Esophagus muscularis mucosa (tissue), 4 donors: Measurements from ENCODE around the gene CIDEB. TPM values are rescaled to one million over a fixed set of nuclear protein-coding genes. Genes with fewer than 3 reads are reported as not detected.
A peak's percentile ranks its signal among the peaks of the same experiment; 100 is the strongest.

ENCODE experiments used
- DNase-seq: peaks from one replicate; pipeline ENCODE4 v3.0.0-alpha.2; 2017; ENCODE audit errors: extremely low spot score
- H3K27ac ChIP-seq, 4 donors: fragments of 200-600 bp; sonication (generic); replicated peaks in 1 of 4; 1 replicate in 3 of 4; 2 replicates in 1 of 4; pipeline ENCODE4 v1.5.1; 2016 to 2019; ENCODE audit warnings: mild to moderate bottlenecking in 1 of 4
- H3K27me3 ChIP-seq, 4 donors: fragments of 200-600 bp; sonication (generic); one replicate each; pipeline versions ENCODE4 v1.5.1 to v1.6.0; 2016 to 2019
- H3K36me3 ChIP-seq, 4 donors: fragments of 200-600 bp; sonication (generic); one replicate each; pipeline ENCODE4 v1.5.1; 2016 to 2019
- H3K4me1 ChIP-seq, 4 donors: fragments of 200-600 bp; sonication (generic); one replicate each; pipeline ENCODE4 v1.5.1; 2016 to 2019
- H3K4me3 ChIP-seq, 4 donors: fragments of 200-600 bp; sonication (generic); 1 replicate in 2 of 4; 2 replicates in 2 of 4; pipeline ENCODE4 v1.5.1; 2016 to 2019; ENCODE audit warnings: mild to moderate bottlenecking in 4 of 4, moderate library complexity in 1 of 4
- H3K9me3 ChIP-seq, 4 donors: fragments of 200-600 bp; sonication (generic); 1 replicate in 3 of 4; 2 replicates in 1 of 4; pipeline ENCODE4 v1.5.1; 2016 to 2019
- EP300 ChIP-seq: sonication (generic); formaldehyde crosslinking; IDR thresholded peaks from one replicate; pipeline ENCODE4 v1.6.1; 2017; ENCODE audit warnings: antibody characterized with exemption
- POLR2A ChIP-seq: fragments of 450-650 bp; IDR thresholded peaks from one replicate; pipeline ENCODE4 v1.6.1; 2017; ENCODE audit warnings: antibody characterized with exemption, moderate library complexity, mild to moderate bottlenecking, low read depth
- POLR2AphosphoS5 ChIP-seq, 2 donors: sonication (generic); formaldehyde crosslinking; IDR thresholded peaks; one replicate each; pipeline ENCODE4 v1.6.1; 2017; ENCODE audit warnings: antibody characterized with exemption in 2 of 2
- WGBS: methylation state at CpG from one replicate; pipeline ENCODE4 v1.1.5; 2018; 5-methylcytosine and 5-hydroxymethylcytosine counted together
- intact Hi-C: fragments of 100-400 bp; cut with DNase I; formaldehyde crosslinking; loops from one replicate; pipeline ENCODE4 v1.15.1; 2023
- total RNA-seq, 4 donors: library from RNA; depleted of rRNA; stranded (reverse); fragments of >200 nt; gene quantifications; one replicate each; pipeline versions ENCODE4 v1.1.0 to v1.2.1, GENCODE V29; 2016
- TF ChIP-seq, protein P1 (sequence below), 3 experiments: fragments of 200-600 bp in 2 of 3; fragments of 450-650 bp in 1 of 3; sonication (generic) in 2 of 3; IDR thresholded peaks; one replicate each; pipeline ENCODE4 v1.5.1; 2017 to 2019; ENCODE audit warnings: antibody characterized with exemption in 3 of 3, mild to moderate bottlenecking in 2 of 3, moderate library complexity in 1 of 3

CIDEB gene
- total RNA-seq, 4 donors from 2014 or later: 6.6 to 12.5 (median 8.1) TPM

DNA sequence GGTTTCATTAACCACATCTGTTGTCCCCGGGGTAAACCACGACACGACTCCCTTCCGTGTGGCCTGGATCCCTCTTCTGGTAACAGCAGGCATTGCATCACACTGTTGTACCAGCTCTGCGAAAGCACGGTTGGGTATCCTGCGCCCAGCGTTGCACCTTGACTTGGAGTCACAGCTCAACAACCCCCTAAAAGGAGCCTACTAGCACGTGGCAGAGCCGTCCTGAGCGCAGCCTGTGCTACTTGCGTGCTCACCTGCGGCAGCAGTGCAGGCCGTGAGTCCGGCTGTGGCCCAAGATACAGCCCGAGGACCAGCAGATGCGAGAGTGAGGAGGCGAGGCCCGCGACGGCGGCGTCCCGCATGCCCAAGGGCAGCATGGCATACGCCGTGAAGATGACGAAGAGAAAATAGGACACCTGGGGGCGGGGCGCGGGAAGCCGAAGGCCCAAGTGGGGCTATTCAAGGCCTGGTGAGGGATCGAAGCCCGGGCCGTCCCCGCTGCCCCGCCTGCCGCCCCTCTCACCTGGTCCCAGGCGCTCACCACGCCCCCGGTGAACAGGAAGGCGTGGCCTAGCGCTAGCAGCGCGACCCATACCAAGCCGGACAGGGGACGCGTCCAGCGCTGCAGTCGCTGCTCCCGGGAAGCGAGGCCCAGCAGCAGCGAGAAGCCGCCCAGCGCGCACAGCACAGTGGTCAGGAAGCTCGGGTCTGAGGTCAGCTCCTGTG is 24.7 kb upstream of the CIDEB start:
- no peak overlapping the region for H3K27ac ChIP-seq
- peaks cover 0 to 36% (median 0%) of the 10 kb centered on the region in 4 donors for H3K36me3 ChIP-seq
- TF ChIP-seq, protein P1, sequence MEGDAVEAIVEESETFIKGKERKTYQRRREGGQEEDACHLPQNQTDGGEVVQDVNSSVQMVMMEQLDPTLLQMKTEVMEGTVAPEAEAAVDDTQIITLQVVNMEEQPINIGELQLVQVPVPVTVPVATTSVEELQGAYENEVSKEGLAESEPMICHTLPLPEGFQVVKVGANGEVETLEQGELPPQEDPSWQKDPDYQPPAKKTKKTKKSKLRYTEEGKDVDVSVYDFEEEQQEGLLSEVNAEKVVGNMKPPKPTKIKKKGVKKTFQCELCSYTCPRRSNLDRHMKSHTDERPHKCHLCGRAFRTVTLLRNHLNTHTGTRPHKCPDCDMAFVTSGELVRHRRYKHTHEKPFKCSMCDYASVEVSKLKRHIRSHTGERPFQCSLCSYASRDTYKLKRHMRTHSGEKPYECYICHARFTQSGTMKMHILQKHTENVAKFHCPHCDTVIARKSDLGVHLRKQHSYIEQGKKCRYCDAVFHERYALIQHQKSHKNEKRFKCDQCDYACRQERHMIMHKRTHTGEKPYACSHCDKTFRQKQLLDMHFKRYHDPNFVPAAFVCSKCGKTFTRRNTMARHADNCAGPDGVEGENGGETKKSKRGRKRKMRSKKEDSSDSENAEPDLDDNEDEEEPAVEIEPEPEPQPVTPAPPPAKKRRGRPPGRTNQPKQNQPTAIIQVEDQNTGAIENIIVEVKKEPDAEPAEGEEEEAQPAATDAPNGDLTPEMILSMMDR (IDR thresholded peaks at IDR 0.05): peak; percentile 63 to 77 (median 73)
- no peak for TF ChIP-seq EP300
- TF ChIP-seq POLR2AphosphoS5 (IDR thresholded peaks at IDR 0.05): peak in 1 of 2 donors; percentile 21
- TF ChIP-seq POLR2A: no peak
- H3K4me3 ChIP-seq: peak overlapping the region; percentile 21 to 56 (median 44)
- intact Hi-C loops: loop anchor here (2.0 kb wide), 1 partner anchor 104 kb away; no protein-coding TSS in a partner anchor
- H3K4me1 ChIP-seq: peaks cover 32 to 54% (median 39%) of the 10 kb centered on the region in 4 donors
- no peaks in the 10 kb centered on the region for H3K9me3 ChIP-seq
- WGBS: 15% methylated on average over 26 of the region's 56 CpGs
- H3K27me3 ChIP-seq: peaks cover 0 to 50% (median 21%) of the 10 kb centered on the region in 4 donors
- no peak for DNase-seq

DNA sequence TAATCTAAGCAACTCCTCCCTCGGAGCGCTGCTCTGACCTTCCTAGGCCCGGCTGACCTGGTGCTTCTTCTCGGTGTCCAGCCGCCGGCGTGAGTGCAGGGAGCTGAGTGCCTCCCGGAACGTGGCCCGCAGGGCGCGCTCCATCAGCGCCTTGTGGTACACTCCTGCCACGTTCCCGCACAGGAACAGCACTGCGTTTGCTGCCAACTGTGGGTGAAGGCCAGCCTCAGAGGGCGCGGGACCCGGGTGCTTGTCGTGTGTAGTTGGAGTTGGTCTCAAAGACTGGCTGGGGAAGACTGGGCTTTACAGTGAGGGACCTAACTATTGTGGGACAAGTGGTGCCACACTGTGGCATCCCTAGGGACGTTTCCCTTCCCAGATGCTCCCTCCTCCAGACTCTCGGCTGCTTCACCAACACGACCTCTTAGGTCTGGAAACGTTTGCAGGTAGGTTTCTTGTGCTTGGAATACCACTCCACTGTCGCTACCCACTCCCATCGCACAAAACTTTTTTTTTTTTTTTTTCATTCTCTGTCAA is 24.0 kb upstream of the CIDEB start:
- Histone ChIP-seq H3K4me1 (peaks cover 32 to 54% (median 41%) of the 10 kb centered on the region in 4 donors), H3K4me3 (peak overlapping the region in 1 of 4 donors; percentile 40), H3K36me3 (peaks cover 0 to 36% (median 0%) of the 10 kb centered on the region in 4 donors), H3K9me3 (no peaks in the 10 kb centered on the region), H3K27ac (no peak overlapping the region), H3K27me3 (peaks cover 0 to 50% (median 21%) of the 10 kb centered on the region in 4 donors)
- no peak for DNase-seq
- TF ChIP-seq, protein P1 (IDR thresholded peaks at IDR 0.05): no peak
- TF ChIP-seq EP300 (no peak), POLR2A (no peak), POLR2AphosphoS5 (IDR thresholded peaks at IDR 0.05) (no peak)
- intact Hi-C loops: loop anchor here (2.0 kb wide), 1 partner anchor 105 kb away; no protein-coding TSS in a partner anchor
- 49% methylated on average over 8 of the region's 26 CpGs for WGBS

DNA sequence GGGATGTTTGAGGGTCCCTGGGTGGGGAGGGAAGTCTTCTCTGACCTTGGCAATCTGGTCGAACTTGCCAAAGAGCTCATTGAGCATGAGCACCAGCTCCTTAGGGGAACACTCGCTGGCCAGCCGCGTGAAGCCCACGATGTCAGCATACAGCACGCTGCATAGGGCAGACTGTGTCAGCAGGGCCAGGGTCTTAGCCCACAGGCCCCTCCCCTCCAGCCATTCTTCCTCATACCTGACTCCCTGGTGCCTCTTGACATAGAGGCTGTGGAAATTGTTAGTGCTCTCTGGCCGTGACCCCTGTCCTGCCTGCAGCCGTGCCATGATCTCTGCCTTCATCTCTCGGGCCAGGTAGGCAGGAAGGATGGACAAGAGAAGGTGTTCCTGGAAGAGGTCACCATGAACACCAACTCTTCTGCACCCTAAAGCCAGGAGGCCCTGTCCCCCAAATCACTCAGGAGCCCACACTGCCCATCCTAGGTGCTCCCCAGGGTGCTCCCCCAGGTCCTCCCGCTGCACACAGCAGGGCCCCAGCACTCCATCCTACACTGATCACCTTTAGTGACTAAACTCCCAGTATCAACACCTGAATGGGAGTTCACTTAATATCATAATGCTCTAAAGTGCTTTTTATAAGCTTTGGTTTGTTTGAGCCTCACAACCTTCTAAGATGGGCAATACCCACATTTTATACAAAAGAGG is 23.3 kb upstream of the CIDEB start:
- H3K27me3 ChIP-seq: peaks cover 0 to 45% (median 21%) of the 10 kb centered on the region in 4 donors
- H3K4me3 ChIP-seq: no peak overlapping the region
- H3K36me3 ChIP-seq: peaks cover 0 to 37% (median 0%) of the 10 kb centered on the region in 4 donors
- TF ChIP-seq POLR2A (no peak), EP300 (no peak), POLR2AphosphoS5 (IDR thresholded peaks at IDR 0.05) (no peak)
- TF ChIP-seq, protein P1 (IDR thresholded peaks at IDR 0.05): no peak
- no peak for DNase-seq
- H3K27ac ChIP-seq: no peak overlapping the region
- peaks cover 32 to 54% (median 41%) of the 10 kb centered on the region in 4 donors for H3K4me1 ChIP-seq
- H3K9me3 ChIP-seq: no peaks in the 10 kb centered on the region
- 100% methylated on average over 4 of the region's 10 CpGs for WGBS
- intact Hi-C loops: no loop called here

DNA sequence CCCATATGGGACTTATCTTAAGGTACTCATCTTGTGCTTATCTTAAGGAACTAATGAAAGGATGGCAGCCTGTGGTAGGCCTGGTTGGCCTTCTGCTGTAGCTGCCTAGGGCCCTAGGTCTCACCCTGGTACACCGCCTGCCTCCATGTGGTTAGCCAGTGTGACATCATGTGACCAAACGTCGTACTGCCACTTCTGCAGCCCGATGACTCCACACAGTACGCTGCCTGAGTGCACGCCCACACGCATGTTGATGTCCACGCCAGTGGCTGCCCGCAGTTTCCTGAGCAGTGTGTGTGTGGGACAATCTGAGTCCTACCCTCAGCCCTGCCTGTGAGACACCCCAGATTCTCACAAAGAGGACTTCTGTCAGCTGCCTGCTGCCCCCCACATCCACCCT is 22.0 kb upstream of the CIDEB start:
- H3K9me3 ChIP-seq: no peaks in the 10 kb centered on the region
- peaks cover 0 to 31% (median 13%) of the 10 kb centered on the region in 4 donors for H3K27me3 ChIP-seq
- peaks cover 28 to 42% (median 34%) of the 10 kb centered on the region in 4 donors for H3K4me1 ChIP-seq
- no peak for DNase-seq
- H3K27ac ChIP-seq: no peak overlapping the region
- no peak overlapping the region for H3K4me3 ChIP-seq
- intact Hi-C loops: no loop called here
- TF ChIP-seq, protein P1 (IDR thresholded peaks at IDR 0.05): no peak
- TF ChIP-seq POLR2AphosphoS5 (IDR thresholded peaks at IDR 0.05): peak in 1 of 2 donors; percentile 29
- WGBS: no CpG with 5 or more reads among the region's 9 CpGs
- H3K36me3 ChIP-seq: peaks cover 0 to 50% (median 0%) of the 10 kb centered on the region in 4 donors
